Naive thymus-derived CD4-positive, alpha-beta T cell (primary cell): ENCODE data around the gene POU2F2. TPM values are rescaled to one million over a fixed set of nuclear protein-coding genes. Genes with fewer than 3 reads are reported as not detected.

Experiments used
- ATAC-seq: fragments of 150-1000 bp; cut with Tn5 transposase; 2 replicates; pipeline ENCODE4 v1.10.0; 2021; ENCODE audit warnings: mild to moderate bottlenecking, moderate library complexity
- CTCF ChIA-PET: fragments of 350-600 bp; sonication (Branson Sonifier 250); formaldehyde crosslinking; loops from one replicate; lab custom pipeline; 2021; ENCODE audit warnings: antibody characterized with exemption; lab: Charles Lee
- POLR2A ChIA-PET: fragments of 350-600 bp; sonication (Branson Sonifier 250); formaldehyde crosslinking; loops from one replicate; lab custom pipeline; 2021; ENCODE audit warnings: antibody characterized with exemption, inconsistent platforms; lab: Charles Lee
- DNase-seq, 9 donors: peaks; one replicate each; pipeline versions ENCODE4 v3.0.0 to v3.0.0-alpha.2; 2020 to 2022; ENCODE audit warnings: mixed read lengths in 1 of 9
- H3K27ac ChIP-seq: one replicate; pipeline ENCODE4 v1.7.0; 2013; ENCODE audit warnings: mild to moderate bottlenecking, low read depth, low read length, moderate library complexity
- H3K27me3 ChIP-seq, 2 donors: one replicate each; pipeline ENCODE4 v1.7.0; 2013; ENCODE audit warnings: low read length in 2 of 2, mild to moderate bottlenecking in 2 of 2, moderate library complexity in 2 of 2; ENCODE audit not compliant: control insufficient read depth in 2 of 2, insufficient read depth in 2 of 2
- H3K36me3 ChIP-seq, 3 experiments: 1 replicate in 2 of 3; 2 replicates in 1 of 3; pipeline ENCODE4 v1.7.0; 2013; ENCODE audit warnings: low read length in 3 of 3, mild to moderate bottlenecking in 3 of 3, moderate library complexity in 1 of 3; ENCODE audit not compliant: insufficient read depth in 3 of 3, control insufficient read depth in 2 of 3
- H3K4me1 ChIP-seq, 2 donors: one replicate each; pipeline ENCODE4 v1.7.0; 2013; ENCODE audit warnings: low read length in 2 of 2, mild to moderate bottlenecking in 2 of 2, moderate library complexity in 1 of 2; ENCODE audit not compliant: control insufficient read depth in 2 of 2, insufficient read depth in 2 of 2
- H3K4me3 ChIP-seq: 2 replicates; pipeline ENCODE4 v1.7.0; 2013; ENCODE audit warnings: mild to moderate bottlenecking, low read length
- H3K9me3 ChIP-seq, 3 experiments: 1 replicate in 2 of 3; 2 replicates in 1 of 3; pipeline ENCODE4 v1.7.0; 2013; ENCODE audit warnings: low read length in 3 of 3; ENCODE audit not compliant: control insufficient read depth in 2 of 3
- H3K27ac Mint-ChIP-seq, 9 donors: one replicate each; pipeline ENCODE4 v1.8.0; 2020 to 2022; ENCODE audit warnings: mixed read lengths in 9 of 9, mild to moderate bottlenecking in 8 of 9, moderate library complexity in 5 of 9, inconsistent platforms in 2 of 9
- H3K27me3 Mint-ChIP-seq, 5 donors: one replicate each; pipeline ENCODE4 v1.8.0; 2021 to 2022; ENCODE audit warnings: mixed read lengths in 5 of 5, mild to moderate bottlenecking in 1 of 5
- H3K36me3 Mint-ChIP-seq, 5 donors: one replicate each; pipeline ENCODE4 v1.8.0; 2020 to 2022; ENCODE audit warnings: mixed read lengths in 5 of 5, mild to moderate bottlenecking in 3 of 5, inconsistent platforms in 1 of 5
- H3K4me1 Mint-ChIP-seq, 7 donors: one replicate each; pipeline ENCODE4 v1.8.0; 2020 to 2022; ENCODE audit warnings: mixed read lengths in 7 of 7, mild to moderate bottlenecking in 3 of 7, inconsistent platforms in 1 of 7
- H3K4me3 Mint-ChIP-seq, 10 donors: one replicate each; pipeline ENCODE4 v1.8.0; 2020 to 2022; ENCODE audit warnings: mild to moderate bottlenecking in 10 of 10, mixed read lengths in 10 of 10, moderate library complexity in 6 of 10, inconsistent platforms in 2 of 10
- H3K9me3 Mint-ChIP-seq, 11 donors: one replicate each; pipeline ENCODE4 v1.8.0; 2020 to 2022; ENCODE audit warnings: mixed read lengths in 11 of 11, mild to moderate bottlenecking in 4 of 11, inconsistent platforms in 1 of 11, moderate library complexity in 1 of 11
- intact Hi-C, 2 donors: fragments of 100-400 bp; cut with micrococcal nuclease; formaldehyde crosslinking; loops; one replicate each; pipeline ENCODE4 v1.15.1; 2023
- polyA plus RNA-seq, 2 donors: library from polyadenylated mRNA; unstranded; fragments of 300-500 nt; fragmentation: Illumina TruSeq; gene quantifications; one replicate each; pipeline ENCODE4 v1.2.3, GENCODE V29; 2021
- total RNA-seq, 6 experiments: library from RNA in 5 of 6; stranded (reverse) in 5 of 6; gene quantifications; 1 replicate in 5 of 6; 2 replicates in 1 of 6; pipeline ENCODE4 v1.2.3 and lab custom pipeline; 2021 to 2026

The POU2F2 gene
- total and polyA plus RNA-seq, 7 experiments from 2014 or later = 2.2 to 91.3 (median 33.4) TPM

DNA sequence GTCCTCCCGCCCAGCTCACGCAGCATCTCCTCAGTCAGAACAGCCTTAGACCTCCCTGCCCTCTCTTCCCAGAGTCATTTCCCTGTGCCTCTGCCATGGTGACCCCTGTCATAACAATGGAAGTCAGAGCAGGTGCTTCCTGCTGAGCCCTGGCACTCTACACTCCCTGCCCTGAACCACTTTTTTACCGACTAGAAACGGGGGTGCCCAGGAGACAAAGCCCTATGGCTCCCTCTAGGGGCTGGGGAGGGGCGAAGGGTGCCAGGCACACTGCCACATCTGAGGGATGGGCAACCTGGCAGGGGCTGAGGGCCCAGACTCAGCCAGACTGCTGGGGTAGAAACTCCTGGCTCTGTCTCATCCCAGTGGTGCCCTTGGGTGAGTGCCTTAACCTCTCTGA, 39.9 kb downstream of the POU2F2 start:
- Mint-ChIP-seq H3K4me3 (peak overlapping the region in 1 of 10 donors; percentile 59), H3K27ac (peak overlapping the region in 3 of 9 donors; percentile 51 to 87 (median 75)), H3K4me1 (peaks cover 12 to 37% (median 25%) of the 10 kb centered on the region in 7 donors), H3K36me3 (peaks cover 13 to 32% (median 16%) of the 10 kb centered on the region in 5 donors), H3K27me3 (no peaks in the 10 kb centered on the region), H3K9me3 (no peaks in the 10 kb centered on the region)
- Histone ChIP-seq H3K4me1 (no peaks in the 10 kb centered on the region), H3K36me3 (peaks cover 0 to 47% (median 19%) of the 10 kb centered on the region in 3 experiments), H3K27me3 (no peaks in the 10 kb centered on the region), H3K27ac (no peak overlapping the region), H3K4me3 (no peak overlapping the region), H3K9me3 (no peaks in the 10 kb centered on the region)
- ChIA-PET POLR2A (no interaction called here), CTCF (no interaction called here)
- intact Hi-C loops = loop anchor here in 1 of 2 donors (10.0 kb wide), 1 partner anchor 58 kb away; no protein-coding TSS in a partner anchor
- ATAC-seq (peak; percentile 77), DNase-seq (peak in 5 of 9 donors; percentile 19 to 49 (median 32))

DNA sequence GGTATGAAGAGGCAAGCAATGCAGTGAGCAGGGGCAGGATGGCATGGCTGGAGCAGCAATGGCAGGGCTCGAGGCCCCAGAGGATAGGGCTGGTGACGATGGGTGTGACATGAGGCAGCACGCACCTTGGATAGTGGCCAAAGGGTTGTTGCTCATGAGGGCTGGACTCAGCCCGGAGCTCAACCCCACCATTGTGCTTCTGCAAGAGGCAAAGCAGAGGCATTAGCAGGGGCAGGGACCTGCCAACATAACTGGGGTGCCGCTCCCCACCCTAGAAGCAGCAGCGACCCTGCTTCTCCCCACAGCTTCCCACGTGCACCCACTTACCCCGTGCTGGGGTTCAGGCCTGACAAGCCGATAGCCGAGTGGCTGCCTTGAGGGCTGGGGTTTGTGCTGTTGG, 40.5 kb downstream of the POU2F2 start:
- no peaks in the 10 kb centered on the region for H3K4me1 ChIP-seq
- Mint-ChIP-seq H3K27me3 (no peaks in the 10 kb centered on the region), H3K9me3 (no peaks in the 10 kb centered on the region), H3K27ac (no peak overlapping the region), H3K4me3 (no peak overlapping the region), H3K4me1 (peaks cover 12 to 37% (median 25%) of the 10 kb centered on the region in 7 donors), H3K36me3 (peaks cover 13 to 30% (median 14%) of the 10 kb centered on the region in 5 donors)
- POLR2A ChIA-PET = no interaction called here
- DNase-seq (no peak), ATAC-seq (no peak)
- CTCF ChIA-PET = interaction anchor here (0.5 to 0.7 kb wide), 2 partner anchors 20 to 97 kb away, joined by 3 to 4 read pairs; no protein-coding TSS in a partner anchor
- H3K9me3 ChIP-seq = no peaks in the 10 kb centered on the region
- intact Hi-C loops = loop anchor here in 1 of 2 donors (10.0 kb wide), 1 partner anchor 57 kb away; no protein-coding TSS in a partner anchor
- peaks cover 0 to 42% (median 19%) of the 10 kb centered on the region in 3 experiments for H3K36me3 ChIP-seq
- no peaks in the 10 kb centered on the region for H3K27me3 ChIP-seq
- H3K4me3 ChIP-seq = no peak overlapping the region
- no peak overlapping the region for H3K27ac ChIP-seq

DNA sequence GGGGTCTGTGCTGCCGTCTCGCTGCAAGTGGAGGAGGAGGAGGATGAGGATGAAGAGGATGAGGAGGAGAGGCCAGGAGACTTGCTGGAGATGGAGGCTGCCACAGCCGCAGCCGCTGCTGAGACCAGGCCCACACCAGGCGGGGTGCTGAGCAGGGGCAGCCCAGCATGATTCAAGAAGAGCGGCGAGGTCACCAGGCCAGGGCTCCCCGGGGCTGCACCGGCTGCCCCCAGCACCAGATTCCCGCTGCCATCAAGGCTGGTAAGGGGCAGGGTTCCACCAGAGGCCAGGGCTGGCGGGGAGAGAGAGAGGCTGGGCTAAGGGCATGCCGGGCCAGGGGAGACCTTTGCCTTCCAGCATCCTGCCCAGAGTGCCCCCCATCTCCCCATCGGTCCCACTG, 40.9 kb downstream of the POU2F2 start:
- Histone ChIP-seq H3K27me3 (no peaks in the 10 kb centered on the region), H3K36me3 (peaks cover 0 to 37% (median 16%) of the 10 kb centered on the region in 3 experiments), H3K9me3 (no peaks in the 10 kb centered on the region), H3K4me3 (no peak overlapping the region), H3K27ac (no peak overlapping the region), H3K4me1 (no peaks in the 10 kb centered on the region)
- ChIA-PET CTCF (interaction anchor here (0.7 kb wide), 1 partner anchor 97 kb away, joined by 3 read pairs; no protein-coding TSS in a partner anchor), POLR2A (no interaction called here)
- ATAC-seq (no peak), DNase-seq (no peak)
- Mint-ChIP-seq H3K27ac (peak overlapping the region in 1 of 9 donors; percentile 85), H3K9me3 (no peaks in the 10 kb centered on the region), H3K4me3 (peak overlapping the region in 1 of 10 donors; percentile 58), H3K27me3 (no peaks in the 10 kb centered on the region), H3K4me1 (peaks cover 12 to 37% (median 25%) of the 10 kb centered on the region in 7 donors), H3K36me3 (peaks cover 10 to 25% (median 10%) of the 10 kb centered on the region in 5 donors)
- intact Hi-C loops = loop anchor here in 1 of 2 donors (10.0 kb wide), 1 partner anchor 56 kb away; no protein-coding TSS in a partner anchor

DNA sequence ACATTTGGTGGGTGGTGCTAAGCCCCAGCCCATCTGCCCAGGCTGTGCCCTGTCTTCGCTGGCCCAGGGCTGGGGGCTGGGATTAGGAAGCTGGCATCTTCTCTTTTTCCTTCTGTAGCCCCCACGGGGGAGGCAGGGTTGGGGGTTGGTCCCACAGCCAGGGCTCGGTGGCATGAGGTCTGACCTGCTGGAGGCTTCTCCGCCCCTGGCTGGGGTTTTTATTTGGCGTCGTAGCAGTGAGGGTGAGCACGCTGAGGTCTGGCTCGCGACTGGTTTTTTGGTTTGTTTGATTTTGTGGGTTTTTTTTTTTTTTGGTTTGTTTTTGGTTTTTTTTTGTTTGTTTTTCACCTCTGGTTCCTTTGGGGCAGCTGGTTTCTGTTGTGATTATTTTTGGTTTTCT, 41.6 kb downstream of the POU2F2 start:
- H3K9me3 ChIP-seq = no peaks in the 10 kb centered on the region
- Mint-ChIP-seq H3K4me3 (peak overlapping the region in 1 of 10 donors; percentile 58), H3K36me3 (peaks cover 10 to 25% (median 10%) of the 10 kb centered on the region in 5 donors), H3K9me3 (no peaks in the 10 kb centered on the region), H3K4me1 (peaks cover 12 to 41% (median 30%) of the 10 kb centered on the region in 7 donors), H3K27ac (peak overlapping the region in 4 of 9 donors; percentile 29 to 85 (median 63)), H3K27me3 (no peaks in the 10 kb centered on the region)
- ATAC-seq = no peak
- DNase-seq = no peak
- H3K4me3 ChIP-seq = no peak overlapping the region
- H3K27me3 ChIP-seq = no peaks in the 10 kb centered on the region
- POLR2A ChIA-PET = interaction anchor here (1.0 kb wide), 1 partner anchor 9 kb away, joined by 3 read pairs; no protein-coding TSS in a partner anchor
- no peak overlapping the region for H3K27ac ChIP-seq
- intact Hi-C loops = loop anchor here in 1 of 2 donors (10.0 kb wide), 1 partner anchor 56 kb away; no protein-coding TSS in a partner anchor
- H3K36me3 ChIP-seq = peaks cover 0 to 31% (median 14%) of the 10 kb centered on the region in 3 experiments
- no peaks in the 10 kb centered on the region for H3K4me1 ChIP-seq
- CTCF ChIA-PET = interaction anchor here (0.6 kb wide), 1 partner anchor 41 kb away, joined by 6 read pairs; no protein-coding TSS in a partner anchor

DNA sequence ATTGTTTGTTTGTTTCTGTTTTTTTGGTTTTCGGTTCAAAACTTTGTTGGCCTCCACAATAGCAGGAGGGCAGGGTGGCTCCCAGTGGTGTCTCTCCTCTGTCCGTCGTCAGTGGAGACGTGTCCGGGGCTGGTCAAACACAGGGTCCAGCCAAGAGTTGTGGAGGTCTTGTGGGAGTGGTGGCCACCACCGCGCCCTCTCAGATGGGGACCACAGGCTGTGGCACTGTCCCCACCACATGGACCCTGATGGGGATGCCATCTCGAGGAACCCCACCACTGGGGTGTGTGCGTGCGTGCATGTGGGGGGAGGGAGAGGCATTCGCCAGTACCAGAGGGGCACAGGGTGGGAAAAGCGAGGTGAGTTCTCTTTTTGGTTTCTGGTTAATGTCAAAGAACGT, 42.5 kb downstream of the POU2F2 start:
- no peaks in the 10 kb centered on the region for H3K27me3 Mint-ChIP-seq
- no peaks in the 10 kb centered on the region for H3K4me1 ChIP-seq
- H3K36me3 ChIP-seq = peaks cover 0 to 22% (median 11%) of the 10 kb centered on the region in 3 experiments
- intact Hi-C loops = loop anchor here in 1 of 2 donors (10.0 kb wide), 1 partner anchor 55 kb away; no protein-coding TSS in a partner anchor
- peaks cover 8 to 19% (median 10%) of the 10 kb centered on the region in 5 donors for H3K36me3 Mint-ChIP-seq
- ChIA-PET CTCF (interaction anchor here (0.6 kb wide), 1 partner anchor 211 kb away, joined by 4 read pairs; no protein-coding TSS in a partner anchor), POLR2A (interaction anchor here (1.0 kb wide), 1 partner anchor 9 kb away, joined by 3 read pairs; no protein-coding TSS in a partner anchor)
- peaks cover 12 to 41% (median 31%) of the 10 kb centered on the region in 7 donors for H3K4me1 Mint-ChIP-seq
- H3K9me3 Mint-ChIP-seq = no peaks in the 10 kb centered on the region
- no peak overlapping the region for H3K27ac ChIP-seq
- no peak overlapping the region for H3K4me3 ChIP-seq
- no peak for ATAC-seq
- DNase-seq = no peak
- no peak overlapping the region for H3K4me3 Mint-ChIP-seq
- no peaks in the 10 kb centered on the region for H3K9me3 ChIP-seq
- H3K27me3 ChIP-seq = no peaks in the 10 kb centered on the region
- peak overlapping the region in 2 of 9 donors; percentile 67 to 85 for H3K27ac Mint-ChIP-seq

DNA sequence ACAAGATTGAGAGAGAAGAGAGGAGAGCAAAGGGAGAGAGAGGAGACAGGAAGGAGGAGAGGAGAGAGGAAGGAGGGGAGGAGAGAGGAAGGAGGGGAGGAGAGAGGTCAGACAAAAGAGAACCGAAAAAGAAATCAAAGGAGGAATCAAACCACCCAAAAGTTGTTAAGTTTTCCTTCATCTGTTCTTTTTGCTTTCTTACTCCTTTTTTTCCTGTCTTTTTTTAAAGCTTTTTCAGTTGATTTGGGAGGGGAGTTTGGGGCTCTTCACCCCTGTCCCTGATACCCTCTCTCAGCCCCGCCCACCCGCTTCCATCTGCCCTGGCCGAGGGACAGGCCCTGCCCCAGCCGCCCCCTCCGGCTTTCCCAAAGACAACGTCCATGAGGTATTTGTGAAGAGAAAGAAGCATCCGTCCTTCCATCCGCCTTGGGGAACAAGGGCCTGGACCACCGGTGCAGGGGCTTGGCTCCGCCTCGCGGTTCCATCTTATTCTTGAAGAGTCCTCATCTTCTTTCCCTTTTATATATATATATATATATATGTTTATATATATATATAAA, 43.0 kb downstream of the POU2F2 start:
- Mint-ChIP-seq H3K27me3 (no peaks in the 10 kb centered on the region), H3K4me3 (peak overlapping the region in 2 of 10 donors; percentile 3 to 71), H3K9me3 (no peaks in the 10 kb centered on the region), H3K36me3 (peaks cover 3 to 14% (median 7%) of the 10 kb centered on the region in 5 donors), H3K27ac (peak overlapping the region in 3 of 9 donors; percentile 42 to 90 (median 42)), H3K4me1 (peaks cover 12 to 37% (median 31%) of the 10 kb centered on the region in 7 donors)
- DNase-seq (no peak), ATAC-seq (no peak)
- Histone ChIP-seq H3K9me3 (no peaks in the 10 kb centered on the region), H3K27me3 (no peaks in the 10 kb centered on the region), H3K4me3 (no peak overlapping the region), H3K4me1 (no peaks in the 10 kb centered on the region), H3K36me3 (peaks cover 0 to 17% (median 8%) of the 10 kb centered on the region in 3 experiments), H3K27ac (no peak overlapping the region)
- POLR2A ChIA-PET = no interaction called here
- intact Hi-C loops = no loop called here
- CTCF ChIA-PET = interaction anchor here (0.6 kb wide), 1 partner anchor 212 kb away, joined by 4 read pairs; no protein-coding TSS in a partner anchor
